MM.1S (cell line): Measurements from ENCODE around the gene PEAR1.

Experiments used
- DNase-seq: peaks from one replicate; pipeline ENCODE4 v3.0.0-alpha.2; 2015
- H2AFZ ChIP-seq: fragments of 300-600 bp; sonication (generic); 2 replicates; pipeline ENCODE4 v1.6.0; 2016; ENCODE audit warnings: antibody characterized with exemption, low read length
- H3F3A ChIP-seq: fragments of 300-600 bp; sonication (generic); 2 replicates; pipeline ENCODE4 v1.6.1; 2016; ENCODE audit warnings: mild to moderate bottlenecking, antibody characterized with exemption, low read length, moderate library complexity, mixed read lengths; ENCODE audit not compliant: insufficient read depth
- H3K27ac ChIP-seq: fragments of 300-600 bp; sonication (generic); 2 replicates; pipeline ENCODE4 v1.5.1; 2016; ENCODE audit warnings: mild to moderate bottlenecking, low read length
- H3K27me3 ChIP-seq: fragments of 300-600 bp; sonication (generic); replicated peaks from 2 replicates; pipeline ENCODE4 v1.6.0; 2016; ENCODE audit warnings: low read length; ENCODE audit not compliant: insufficient read depth
- H3K36me3 ChIP-seq: fragments of 300-600 bp; sonication (generic); replicated peaks from 2 replicates; pipeline ENCODE4 v1.6.1; 2016; ENCODE audit warnings: mild to moderate bottlenecking, low read length, mixed read lengths; ENCODE audit not compliant: insufficient read depth
- H3K4me1 ChIP-seq: fragments of 300-600 bp; sonication (generic); 2 replicates; pipeline ENCODE4 v1.6.1; 2016; ENCODE audit warnings: low read length, mixed read lengths
- H3K4me2 ChIP-seq: fragments of 300-600 bp; sonication (generic); 2 replicates; pipeline ENCODE4 v1.6.0; 2016; ENCODE audit warnings: low read depth, low read length
- H3K4me3 ChIP-seq: fragments of 300-600 bp; sonication (generic); 2 replicates; pipeline ENCODE4 v1.5.1; 2016; ENCODE audit warnings: low read length, mixed read lengths
- H3K79me2 ChIP-seq: fragments of 300-600 bp; sonication (generic); 2 replicates; pipeline ENCODE4 v1.6.1; 2016; ENCODE audit warnings: mixed run types, low read length, mixed read lengths
- H3K9ac ChIP-seq: fragments of 300-600 bp; sonication (generic); 2 replicates; pipeline ENCODE4 v1.6.1; 2016; ENCODE audit warnings: low read length, mixed read lengths
- H3K9me2 ChIP-seq: fragments of 300-600 bp; sonication (generic); replicated peaks from 2 replicates; pipeline ENCODE4 v1.6.1; 2016; ENCODE audit warnings: mild to moderate bottlenecking, low read length, mixed read lengths; ENCODE audit not compliant: insufficient read depth
- H3K9me3 ChIP-seq: fragments of 300-600 bp; sonication (generic); replicated peaks from 2 replicates; pipeline ENCODE4 v1.6.1; 2016; ENCODE audit warnings: mild to moderate bottlenecking, low read length, mixed read lengths; ENCODE audit not compliant: insufficient read depth
- H4K20me1 ChIP-seq: fragments of 300-600 bp; sonication (generic); 2 replicates; pipeline ENCODE4 v1.6.1; 2016; ENCODE audit warnings: mild to moderate bottlenecking, low read length, moderate library complexity, mixed read lengths; ENCODE audit not compliant: insufficient read depth
- EZH2 ChIP-seq: fragments of 300-600 bp; sonication (generic); optimal IDR thresholded peaks from 2 replicates; pipeline ENCODE3; 2017; ENCODE audit warnings: low read depth, mild to moderate bottlenecking, antibody characterized with exemption, low read length, mixed read lengths
- EZH2phosphoT487 ChIP-seq: fragments of 300-600 bp; sonication (generic); IDR thresholded peaks from 2 replicates; pipeline ENCODE4 v1.6.1; 2018; ENCODE audit warnings: antibody characterized with exemption, low read length
- TF ChIP-seq, protein P1 (sequence below): fragments of 300-600 bp; sonication (generic); IDR thresholded peaks from 2 replicates; pipeline ENCODE4 v1.5.1; 2016; ENCODE audit warnings: antibody characterized with exemption, low read length, mixed read lengths

The PEAR1 gene

DNA sequence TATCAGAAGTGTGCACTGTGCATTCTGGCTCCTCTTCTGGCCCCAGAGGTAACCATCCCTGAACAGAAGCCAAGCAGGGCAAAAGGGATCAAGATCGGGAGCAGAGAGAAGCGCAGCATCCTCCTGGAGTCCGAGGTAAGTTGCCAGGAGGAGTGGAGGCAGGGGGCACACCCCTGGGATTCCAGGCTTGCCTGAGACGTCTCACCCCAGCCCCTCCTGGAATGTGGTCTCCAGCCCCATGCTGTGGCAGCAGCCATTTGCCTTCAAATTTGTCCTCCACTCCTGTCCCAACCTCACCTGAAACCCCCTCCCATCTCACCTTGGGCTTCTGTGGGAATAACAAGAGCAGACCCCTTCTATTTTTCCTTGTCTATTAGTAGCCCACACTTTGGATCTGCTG is 37.0 kb downstream of the PEAR1 start:
- Histone ChIP-seq H4K20me1 (no peaks in the 10 kb centered on the region), H3K9me2 (no peaks in the 10 kb centered on the region), H3K36me3 (no peaks in the 10 kb centered on the region), H3K79me2 (no peaks in the 10 kb centered on the region), H3K9me3 (no peaks in the 10 kb centered on the region), H3K27ac (no peak overlapping the region), H3K27me3 (peaks cover 54% of the 10 kb centered on the region), H3K4me2 (no peak overlapping the region), H3K9ac (no peak overlapping the region), H3F3A (no peaks in the 10 kb centered on the region), H3K4me1 (peaks cover 7% of the 10 kb centered on the region; the same call in 1 of the 2 replicates), H2AFZ (no peak overlapping the region), H3K4me3 (no peak overlapping the region)
- DNase-seq, result no peak
- TF ChIP-seq, protein P1, sequence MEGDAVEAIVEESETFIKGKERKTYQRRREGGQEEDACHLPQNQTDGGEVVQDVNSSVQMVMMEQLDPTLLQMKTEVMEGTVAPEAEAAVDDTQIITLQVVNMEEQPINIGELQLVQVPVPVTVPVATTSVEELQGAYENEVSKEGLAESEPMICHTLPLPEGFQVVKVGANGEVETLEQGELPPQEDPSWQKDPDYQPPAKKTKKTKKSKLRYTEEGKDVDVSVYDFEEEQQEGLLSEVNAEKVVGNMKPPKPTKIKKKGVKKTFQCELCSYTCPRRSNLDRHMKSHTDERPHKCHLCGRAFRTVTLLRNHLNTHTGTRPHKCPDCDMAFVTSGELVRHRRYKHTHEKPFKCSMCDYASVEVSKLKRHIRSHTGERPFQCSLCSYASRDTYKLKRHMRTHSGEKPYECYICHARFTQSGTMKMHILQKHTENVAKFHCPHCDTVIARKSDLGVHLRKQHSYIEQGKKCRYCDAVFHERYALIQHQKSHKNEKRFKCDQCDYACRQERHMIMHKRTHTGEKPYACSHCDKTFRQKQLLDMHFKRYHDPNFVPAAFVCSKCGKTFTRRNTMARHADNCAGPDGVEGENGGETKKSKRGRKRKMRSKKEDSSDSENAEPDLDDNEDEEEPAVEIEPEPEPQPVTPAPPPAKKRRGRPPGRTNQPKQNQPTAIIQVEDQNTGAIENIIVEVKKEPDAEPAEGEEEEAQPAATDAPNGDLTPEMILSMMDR, result no peak
- TF ChIP-seq EZH2phosphoT487 (no peak), EZH2 (no peak)

DNA sequence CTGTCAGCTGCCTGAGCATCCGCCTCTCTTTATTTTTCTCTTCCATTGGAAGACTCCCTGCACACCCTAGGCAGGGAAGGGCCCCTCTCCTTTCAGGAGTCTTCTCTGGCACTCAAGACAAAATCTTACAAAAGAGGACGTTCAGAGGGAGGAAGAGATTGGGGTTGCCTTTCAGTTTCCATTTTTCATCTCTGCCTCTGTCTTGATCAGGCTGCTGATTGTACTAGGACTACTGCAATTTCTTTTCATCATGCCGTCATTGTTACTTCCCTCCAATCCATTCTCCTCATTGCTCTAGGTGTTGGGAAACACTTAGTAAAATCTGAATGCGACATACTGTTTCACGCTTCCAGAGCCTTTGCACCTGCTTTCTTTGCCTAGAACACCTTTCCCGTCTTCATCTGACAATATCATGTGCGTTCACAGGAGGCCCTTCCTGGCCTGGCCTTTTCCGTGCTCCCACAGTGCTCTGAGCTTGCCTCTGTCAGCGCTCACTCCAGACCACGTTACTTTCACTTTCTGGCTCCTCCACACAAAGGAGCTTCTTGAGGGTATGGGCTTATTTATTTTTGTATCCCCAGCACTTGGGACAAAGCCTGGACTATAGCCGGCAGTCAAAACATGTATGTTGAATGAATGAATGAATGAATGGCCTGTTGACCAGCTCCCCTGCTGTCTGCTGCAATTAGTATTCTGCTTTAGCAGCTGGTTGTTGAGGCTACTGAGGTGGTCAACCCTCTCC is 37.9 kb downstream of the PEAR1 start:
- H3K9me2 ChIP-seq, result no peaks in the 10 kb centered on the region
- H3K9me3 ChIP-seq, result no peaks in the 10 kb centered on the region
- no peaks in the 10 kb centered on the region for H3F3A ChIP-seq
- H3K27me3 ChIP-seq, result peaks cover 45% of the 10 kb centered on the region
- no peaks in the 10 kb centered on the region for H3K79me2 ChIP-seq
- H2AFZ ChIP-seq, result no peak overlapping the region
- no peak for DNase-seq
- H3K4me3 ChIP-seq, result no peak overlapping the region
- no peak overlapping the region for H3K9ac ChIP-seq
- no peaks in the 10 kb centered on the region for H4K20me1 ChIP-seq
- H3K4me2 ChIP-seq, result no peak overlapping the region
- TF ChIP-seq EZH2, result no peak
- TF ChIP-seq, protein P1, result no peak
- no peak for TF ChIP-seq EZH2phosphoT487
- H3K4me1 ChIP-seq, result peaks cover 7% of the 10 kb centered on the region; the same call in 1 of the 2 replicates
- H3K27ac ChIP-seq, result no peak overlapping the region
- no peaks in the 10 kb centered on the region for H3K36me3 ChIP-seq

DNA sequence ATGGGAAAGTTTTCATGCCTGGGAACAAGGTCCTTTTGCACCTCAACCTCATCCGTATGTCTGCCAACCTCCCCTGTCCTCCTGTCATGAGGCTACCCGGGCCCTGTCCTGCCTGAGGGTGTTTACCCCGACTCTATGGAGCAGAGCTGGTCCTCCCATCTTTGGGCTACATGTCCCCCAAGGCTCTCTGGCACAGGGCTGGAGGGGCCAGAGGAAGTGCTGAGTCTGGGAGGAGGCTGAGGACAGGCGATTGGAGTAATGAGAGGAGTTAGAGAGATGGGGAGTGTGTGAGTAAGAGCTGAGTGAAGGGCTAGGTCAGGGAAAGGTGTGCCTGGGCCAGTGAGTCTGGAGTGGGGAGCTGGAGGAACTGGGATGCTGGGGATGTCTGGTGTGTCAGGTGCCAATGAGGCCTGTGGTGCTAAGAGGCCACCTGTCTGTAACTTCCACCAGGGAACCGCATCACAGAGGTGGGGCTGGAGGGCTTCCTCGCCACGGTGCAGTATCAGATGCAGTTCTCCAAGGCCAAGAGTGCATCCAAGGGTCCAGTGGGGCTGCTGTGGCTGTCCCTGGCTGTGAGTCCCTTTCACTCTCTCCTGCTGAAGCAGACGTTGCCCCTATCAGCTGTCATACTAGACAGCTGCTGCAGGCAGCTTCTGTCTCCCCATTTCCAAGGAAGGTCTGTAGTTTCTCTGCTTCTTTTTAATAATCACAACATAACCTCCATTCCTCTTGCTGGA is 38.6 kb downstream of the PEAR1 start:
- no peaks in the 10 kb centered on the region for H3F3A ChIP-seq
- no peaks in the 10 kb centered on the region for H4K20me1 ChIP-seq
- no peaks in the 10 kb centered on the region for H3K79me2 ChIP-seq
- no peaks in the 10 kb centered on the region for H3K9me2 ChIP-seq
- DNase-seq, result no peak
- no peak overlapping the region for H3K4me3 ChIP-seq
- H3K27me3 ChIP-seq, result peaks cover 38% of the 10 kb centered on the region
- H3K9ac ChIP-seq, result no peak overlapping the region
- no peak overlapping the region for H3K4me2 ChIP-seq
- H3K9me3 ChIP-seq, result no peaks in the 10 kb centered on the region
- no peak overlapping the region for H2AFZ ChIP-seq
- peaks cover 5% of the 10 kb centered on the region; the same call in 1 of the 2 replicates for H3K4me1 ChIP-seq
- H3K36me3 ChIP-seq, result no peaks in the 10 kb centered on the region
- no peak overlapping the region for H3K27ac ChIP-seq
- TF ChIP-seq EZH2phosphoT487 (no peak), EZH2 (no peak)
- TF ChIP-seq, protein P1, result no peak
